Measurements from ENCODE around the gene RASAL3.

DNA sequence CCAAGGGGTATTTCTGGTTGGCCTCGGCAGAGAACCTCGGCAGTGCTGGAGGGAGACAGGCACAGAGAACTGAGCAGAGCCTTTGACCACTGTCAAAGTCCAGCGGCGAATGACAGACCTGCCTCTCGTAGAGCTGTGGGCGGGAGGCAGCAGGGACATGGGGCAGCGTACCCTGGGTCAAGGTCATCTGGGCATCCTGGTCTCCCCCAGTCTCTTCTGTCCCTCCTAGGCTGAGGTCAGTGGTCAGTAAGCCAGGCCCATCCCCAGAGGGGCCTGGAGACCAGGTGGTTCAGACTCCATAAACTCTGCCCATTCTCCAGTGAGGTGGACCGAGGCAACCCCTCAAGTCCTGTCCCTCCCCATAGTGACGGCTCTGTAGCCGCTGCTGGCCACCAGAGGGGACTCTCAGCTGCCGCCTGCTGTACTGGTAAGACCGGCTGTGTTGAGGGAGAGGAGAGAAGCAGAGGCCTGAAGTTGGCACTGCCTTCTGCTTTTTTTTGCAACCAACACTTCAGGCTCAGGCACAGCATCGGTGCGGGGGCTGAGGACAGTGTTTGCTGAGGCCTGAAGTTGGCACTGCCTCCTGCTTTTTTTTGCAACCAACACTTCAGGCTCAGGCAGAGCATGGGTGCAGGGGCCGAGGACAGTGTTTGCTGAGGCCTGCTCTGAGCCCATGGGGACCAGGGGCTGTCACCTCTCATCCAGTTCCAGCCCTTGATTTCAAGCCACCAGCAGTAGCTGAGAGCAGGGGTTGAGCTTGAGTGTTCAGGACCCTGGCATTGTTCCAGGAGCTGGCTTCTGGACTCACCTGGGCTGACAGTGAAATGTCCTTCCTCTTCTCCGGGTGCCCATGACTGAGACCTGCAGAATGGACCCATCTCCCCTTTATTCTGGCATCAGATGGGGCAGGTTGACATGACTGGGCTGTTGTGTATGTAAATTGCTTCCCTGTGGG lies 15.3 kb upstream of the RASAL3 start, which contains the start of gene PGLYRP2:
- peak; percentile 84 for TF ChIP-seq POLR2AphosphoS5 (IDR thresholded peaks at IDR 0.05)
- TF ChIP-seq, protein P1, sequence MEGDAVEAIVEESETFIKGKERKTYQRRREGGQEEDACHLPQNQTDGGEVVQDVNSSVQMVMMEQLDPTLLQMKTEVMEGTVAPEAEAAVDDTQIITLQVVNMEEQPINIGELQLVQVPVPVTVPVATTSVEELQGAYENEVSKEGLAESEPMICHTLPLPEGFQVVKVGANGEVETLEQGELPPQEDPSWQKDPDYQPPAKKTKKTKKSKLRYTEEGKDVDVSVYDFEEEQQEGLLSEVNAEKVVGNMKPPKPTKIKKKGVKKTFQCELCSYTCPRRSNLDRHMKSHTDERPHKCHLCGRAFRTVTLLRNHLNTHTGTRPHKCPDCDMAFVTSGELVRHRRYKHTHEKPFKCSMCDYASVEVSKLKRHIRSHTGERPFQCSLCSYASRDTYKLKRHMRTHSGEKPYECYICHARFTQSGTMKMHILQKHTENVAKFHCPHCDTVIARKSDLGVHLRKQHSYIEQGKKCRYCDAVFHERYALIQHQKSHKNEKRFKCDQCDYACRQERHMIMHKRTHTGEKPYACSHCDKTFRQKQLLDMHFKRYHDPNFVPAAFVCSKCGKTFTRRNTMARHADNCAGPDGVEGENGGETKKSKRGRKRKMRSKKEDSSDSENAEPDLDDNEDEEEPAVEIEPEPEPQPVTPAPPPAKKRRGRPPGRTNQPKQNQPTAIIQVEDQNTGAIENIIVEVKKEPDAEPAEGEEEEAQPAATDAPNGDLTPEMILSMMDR (IDR thresholded peaks at IDR 0.05), result peak; percentile 35 to 87 (median 75)
- no peak for TF ChIP-seq POLR2A (IDR thresholded peaks at IDR 0.05)
